ENCODE measurements around the gene GALNT17.

The GALNT17 gene

GRCh38 chr7:71267734-71268469 is 136.0 kb downstream of the GALNT17 start:
- no peak overlapping the region for H3K4me3 ChIP-seq (ENCODE audit: low read length)
- TF ChIP-seq ZNF274 (IDR thresholded peaks at IDR 0.05; ENCODE audit: low read depth, low read length) = no peak

GRCh38 chr7:71270558-71270957 is 138.6 kb downstream of the GALNT17 start:
- no peak for TF ChIP-seq ZNF274 (IDR thresholded peaks at IDR 0.05; ENCODE audit: low read depth, low read length)

GRCh38 chr7:71271203-71271602 is 139.3 kb downstream of the GALNT17 start:
- TF ChIP-seq ZNF274 (IDR thresholded peaks at IDR 0.05; ENCODE audit: low read depth, low read length) = no peak

More at GRCh38 chr7:71270558-71270957, 138.6 kb downstream of the GALNT17 start:
- no peak overlapping the region for H3K4me3 ChIP-seq (ENCODE audit: low read length)

GRCh38 chr7:71272509-71273490 is 140.9 kb downstream of the GALNT17 start:
- no peak overlapping the region for H3K4me3 ChIP-seq (ENCODE audit: low read length)
- no peak for TF ChIP-seq ZNF274 (IDR thresholded peaks at IDR 0.05; ENCODE audit: low read depth, low read length)

More at GRCh38 chr7:71271203-71271602, 139.3 kb downstream of the GALNT17 start:
- H3K4me3 ChIP-seq (ENCODE audit: low read length) = no peak overlapping the region

GRCh38 chr7:71278257-71278656 is 146.3 kb downstream of the GALNT17 start:
- H3K4me3 ChIP-seq (ENCODE audit: low read length) = no peak overlapping the region
- TF ChIP-seq ZNF274 (IDR thresholded peaks at IDR 0.05; ENCODE audit: low read depth, low read length) = no peak

GRCh38 chr7:71281261-71281660 is 149.3 kb downstream of the GALNT17 start:
- no peak overlapping the region for H3K4me3 ChIP-seq (ENCODE audit: low read length)
- no peak for TF ChIP-seq ZNF274 (IDR thresholded peaks at IDR 0.05; ENCODE audit: low read depth, low read length)

GRCh38 chr7:71283802-71284201 is 151.9 kb downstream of the GALNT17 start:
- no peak overlapping the region for H3K4me3 ChIP-seq (ENCODE audit: low read length)
- no peak for TF ChIP-seq ZNF274 (IDR thresholded peaks at IDR 0.05; ENCODE audit: low read depth, low read length)

- H3K4me3 ChIP-seq (ENCODE audit: low read length) = no peak overlapping the region
- TF ChIP-seq ZNF274 (IDR thresholded peaks at IDR 0.05; ENCODE audit: low read depth, low read length) = no peak
Measured at GRCh38 chr7:71285571-71286145, 153.7 kb downstream of the GALNT17 start.

GRCh38 chr7:71286336-71286735 is 154.4 kb downstream of the GALNT17 start:
- no peak for TF ChIP-seq ZNF274 (IDR thresholded peaks at IDR 0.05; ENCODE audit: low read depth, low read length)

GRCh38 chr7:71286924-71287323 is 155.0 kb downstream of the GALNT17 start:
- no peak for TF ChIP-seq ZNF274 (IDR thresholded peaks at IDR 0.05; ENCODE audit: low read depth, low read length)
- no peak overlapping the region for H3K4me3 ChIP-seq (ENCODE audit: low read length)

More at GRCh38 chr7:71286336-71286735, 154.4 kb downstream of the GALNT17 start:
- H3K4me3 ChIP-seq (ENCODE audit: low read length) = no peak overlapping the region

- TF ChIP-seq ZNF274 (IDR thresholded peaks at IDR 0.05; ENCODE audit: low read depth, low read length) = no peak
- H3K4me3 ChIP-seq (ENCODE audit: low read length) = no peak overlapping the region
Measured at GRCh38 chr7:71290452-71290851, 158.5 kb downstream of the GALNT17 start.

GRCh38 chr7:71298378-71298777 is 166.4 kb downstream of the GALNT17 start:
- TF ChIP-seq ZNF274 (IDR thresholded peaks at IDR 0.05; ENCODE audit: low read depth, low read length) = no peak
- no peak overlapping the region for H3K4me3 ChIP-seq (ENCODE audit: low read length)

GRCh38 chr7:71300086-71300485 is 168.1 kb downstream of the GALNT17 start:
- no peak overlapping the region for H3K4me3 ChIP-seq (ENCODE audit: low read length)
- TF ChIP-seq ZNF274 (IDR thresholded peaks at IDR 0.05; ENCODE audit: low read depth, low read length) = no peak

GRCh38 chr7:71300603-71301002 is 168.7 kb downstream of the GALNT17 start:
- no peak overlapping the region for H3K4me3 ChIP-seq (ENCODE audit: low read length)
- no peak for TF ChIP-seq ZNF274 (IDR thresholded peaks at IDR 0.05; ENCODE audit: low read depth, low read length)
